GM21619 (cell line): ENCODE measurements around the gene BABAM2.
"Not testable (repeated sequence)": the region's sequence is repeated elsewhere in the genome, so short reads cannot be mapped to it uniquely, and the experiment has no call there.

ENCODE experiments used
- ATAC-seq: cut with Tn5 transposase; IDR thresholded peaks from one replicate; pipeline ENCODE4 v1.9.1; 2021; ENCODE audit not compliant: unreplicated experiment

The BABAM2 gene

DNA sequence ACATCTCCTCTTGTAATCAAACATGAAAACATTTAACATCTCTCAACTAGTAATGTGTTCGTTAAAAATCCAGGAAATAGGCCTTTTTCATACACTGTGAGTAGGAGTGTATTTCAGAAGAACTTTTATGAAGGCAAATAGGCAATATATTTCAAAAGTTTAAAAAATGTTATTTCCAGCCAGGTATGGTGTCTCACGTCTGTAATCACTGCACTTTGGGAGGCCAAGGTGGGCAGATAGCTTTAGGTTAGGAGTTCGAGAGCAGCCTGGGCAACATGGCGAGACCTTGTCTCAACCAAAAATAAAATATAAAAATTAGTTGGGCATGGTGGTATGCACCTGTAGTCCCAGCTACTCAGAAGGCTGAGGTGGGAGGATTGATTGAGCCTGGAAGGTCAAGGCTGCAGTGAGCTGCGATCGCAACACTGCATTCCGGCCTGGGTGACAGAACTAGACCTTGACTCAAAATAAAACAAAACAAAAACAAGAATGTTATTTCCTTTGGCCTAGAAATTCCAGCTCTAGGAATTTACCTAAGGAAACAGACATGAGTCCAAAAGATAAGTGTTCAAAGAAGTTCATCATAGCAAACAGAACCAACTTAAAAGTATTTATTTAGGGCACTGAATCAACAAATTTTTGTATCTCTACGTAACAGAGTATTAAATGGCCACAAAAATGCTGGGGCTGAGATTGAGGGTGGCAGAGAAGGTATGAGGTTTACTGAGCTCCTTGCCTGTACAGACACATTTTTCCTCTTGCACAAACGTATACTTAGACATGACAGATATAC lies 15.2 kb upstream of the BABAM2 start:
- no peak for ATAC-seq

DNA sequence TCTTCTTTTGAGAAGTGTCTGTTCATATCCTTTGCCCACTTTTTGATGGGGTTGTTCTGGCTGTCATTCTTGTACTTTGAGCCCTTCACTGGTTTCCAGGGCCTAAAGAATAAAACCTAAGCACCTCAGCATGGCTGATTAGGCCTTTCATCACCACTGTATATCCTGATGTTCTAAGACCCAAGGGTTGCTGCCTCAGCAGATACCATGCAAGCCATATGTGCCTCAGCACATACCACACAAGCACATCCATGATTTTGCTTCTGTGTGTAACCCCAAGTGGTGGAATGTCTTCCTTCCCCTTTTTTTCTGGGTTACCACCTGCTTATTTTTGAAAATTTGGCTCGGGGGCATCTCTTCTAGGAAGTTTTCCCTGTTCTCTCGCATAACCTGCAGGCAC lies 11.7 kb upstream of the BABAM2 start:
- ATAC-seq: no peak

DNA sequence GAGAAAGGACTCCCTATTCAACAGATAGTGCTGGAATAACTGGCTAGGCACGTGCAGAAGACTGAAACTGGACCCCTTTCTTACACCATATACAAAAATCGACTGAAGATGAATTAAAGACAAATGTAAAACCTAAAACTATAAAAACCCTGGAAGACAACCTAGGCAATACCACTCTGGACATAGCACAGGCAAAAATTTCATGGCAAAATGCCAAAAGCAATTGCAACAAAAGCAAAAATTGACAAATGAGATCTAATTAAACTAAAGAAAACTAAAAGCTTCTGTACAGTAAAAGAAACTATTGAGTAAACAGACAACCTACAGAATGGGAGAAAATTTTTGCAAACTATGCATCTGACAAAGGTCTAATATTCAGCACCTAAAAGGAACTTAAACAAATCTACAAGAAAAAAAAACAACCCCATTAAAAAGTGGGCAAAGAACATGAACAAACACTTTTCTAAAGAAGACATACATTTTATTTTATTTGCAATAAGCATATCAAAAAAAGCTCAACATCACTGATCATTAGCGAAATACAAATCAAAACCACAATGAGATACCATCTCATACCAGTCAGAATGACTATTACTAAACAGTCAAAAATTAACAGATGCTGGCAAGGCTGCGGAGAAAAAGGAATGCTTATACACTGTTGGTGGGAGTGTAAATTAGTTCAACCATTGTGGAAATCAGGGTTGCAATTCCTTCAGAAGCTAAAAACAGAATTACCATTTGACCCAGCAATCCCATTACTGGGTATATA lies 8.5 kb upstream of the BABAM2 start:
- ATAC-seq: not testable (repeated sequence)

DNA sequence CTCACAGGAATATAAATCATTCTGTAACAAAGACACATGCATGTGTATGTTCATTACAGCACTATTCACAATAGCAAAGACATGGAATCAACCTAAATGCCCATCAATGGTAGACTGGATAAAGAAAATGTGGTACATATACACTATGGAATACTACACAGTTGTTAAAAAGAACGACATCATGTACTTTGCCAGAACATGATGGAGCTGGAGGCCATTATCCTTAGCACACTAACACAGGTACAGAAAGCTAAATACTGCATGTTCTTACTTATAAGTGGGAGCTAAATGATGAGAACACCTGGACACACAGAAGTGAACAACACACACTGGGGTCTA lies 8.0 kb upstream of the BABAM2 start:
- ATAC-seq: not testable (repeated sequence)

DNA sequence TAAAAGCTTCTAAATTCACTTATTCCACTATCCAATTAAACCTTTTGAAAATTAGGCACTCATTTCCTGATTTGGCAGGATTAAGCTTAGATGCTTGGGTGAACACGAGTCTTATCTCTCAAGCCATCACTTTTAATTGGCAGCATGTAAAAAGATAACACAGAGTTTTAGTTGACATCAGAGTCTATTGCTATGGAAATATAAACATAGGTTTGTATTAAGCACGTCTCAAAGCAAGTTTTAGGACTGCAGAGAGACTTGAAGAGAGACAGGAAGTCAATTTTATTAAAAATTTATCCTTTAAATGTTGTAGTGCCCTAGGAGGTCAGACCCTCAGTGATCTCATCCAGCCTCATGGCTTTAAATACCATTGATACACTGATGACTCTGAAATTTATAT lies 5.9 kb upstream of the BABAM2 start:
- ATAC-seq: no peak

DNA sequence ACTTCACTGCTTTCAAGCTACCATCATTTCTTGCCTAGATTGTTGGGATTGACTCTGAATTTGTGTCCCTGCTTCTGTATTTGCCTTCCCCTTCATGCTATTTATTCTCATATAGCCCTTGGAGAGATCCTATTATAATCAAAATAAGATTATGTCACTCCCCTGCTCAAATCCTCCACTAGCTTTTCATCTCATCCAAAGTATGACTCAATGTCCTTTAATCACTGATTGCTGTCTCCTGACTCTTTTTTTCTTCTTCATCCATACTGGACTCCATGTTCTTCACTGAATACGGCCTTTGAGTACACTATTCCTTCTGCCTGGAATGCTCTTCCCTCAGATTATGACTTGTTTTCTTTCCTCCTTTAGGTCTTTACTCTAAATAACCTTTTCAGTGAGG lies 5.3 kb upstream of the BABAM2 start:
- ATAC-seq: no peak

DNA sequence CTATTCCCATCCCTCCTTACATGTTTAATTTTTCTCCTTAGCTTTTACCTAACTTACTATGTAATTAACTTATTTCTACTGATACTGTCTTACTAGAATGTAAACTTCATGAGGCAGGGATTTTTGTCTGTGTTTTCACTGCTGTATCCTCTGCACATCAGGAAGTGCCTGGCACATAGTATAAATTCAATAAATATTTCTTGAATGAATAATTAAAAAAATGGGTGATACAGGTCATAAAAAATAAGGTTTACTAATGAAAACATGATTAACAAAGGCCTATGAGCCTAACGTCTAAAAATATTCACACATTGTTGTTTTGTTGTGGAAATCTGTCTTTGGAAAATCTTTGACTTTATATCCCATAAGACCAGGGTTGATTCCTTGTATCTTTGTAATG lies 4.9 kb upstream of the BABAM2 start:
- no peak for ATAC-seq

DNA sequence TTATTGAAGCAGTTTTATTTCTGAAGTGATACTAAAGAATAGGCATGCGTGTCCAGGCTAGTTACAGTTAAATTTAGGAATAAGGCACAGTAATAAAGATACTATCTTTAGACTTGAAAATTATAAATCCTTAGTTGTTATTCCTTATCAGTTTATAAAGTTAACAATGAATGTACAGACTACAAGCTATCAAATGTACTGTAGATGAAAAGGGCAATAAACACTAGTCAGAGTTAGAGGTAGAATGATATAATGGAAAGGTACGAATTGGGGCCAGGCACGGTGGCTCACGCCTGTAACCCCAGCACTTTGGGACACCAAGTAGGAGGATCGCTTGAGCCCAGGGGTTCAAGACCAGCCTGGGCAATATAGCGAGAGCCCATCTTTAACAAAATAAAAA lies 4.2 kb upstream of the BABAM2 start:
- no peak for ATAC-seq

DNA sequence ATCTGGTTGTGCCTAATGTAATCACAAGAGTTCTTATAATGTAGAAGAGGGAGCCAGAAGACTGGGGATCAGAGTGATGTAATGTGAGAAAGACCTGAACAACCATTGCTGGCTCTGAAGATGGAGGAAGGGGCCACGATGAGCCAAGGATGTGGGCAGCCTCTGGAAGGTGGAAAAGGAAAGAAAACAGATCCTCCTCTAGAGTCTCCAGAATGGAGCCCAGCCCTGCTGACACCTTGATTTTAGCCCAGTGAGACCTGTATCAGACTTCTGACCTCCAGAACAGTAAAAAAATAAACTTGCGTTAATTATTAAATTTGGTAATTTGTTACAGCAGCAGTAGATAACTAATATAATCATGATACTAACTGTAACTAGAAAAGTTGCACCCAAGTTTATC lies 3.4 kb upstream of the BABAM2 start:
- no peak for ATAC-seq

DNA sequence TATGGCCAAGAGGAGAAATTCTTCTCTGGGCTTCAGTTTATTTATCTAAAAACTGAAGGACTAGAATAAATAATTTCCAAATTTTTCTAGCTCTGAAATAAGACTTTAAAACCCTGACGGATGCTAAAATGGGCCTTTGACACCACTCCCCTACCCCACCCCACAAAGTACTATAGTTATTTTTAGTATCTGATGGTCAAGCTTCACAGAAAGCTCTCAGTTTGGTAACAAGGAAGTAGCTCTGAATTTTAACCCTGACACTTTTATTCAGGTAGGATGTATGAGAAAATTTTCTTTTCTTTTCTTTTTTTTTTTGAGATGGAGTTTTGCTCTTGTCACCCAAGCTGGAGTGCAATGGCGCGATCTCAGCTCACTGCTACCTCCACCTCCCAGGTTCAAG lies 2.7 kb upstream of the BABAM2 start:
- ATAC-seq: no peak

DNA sequence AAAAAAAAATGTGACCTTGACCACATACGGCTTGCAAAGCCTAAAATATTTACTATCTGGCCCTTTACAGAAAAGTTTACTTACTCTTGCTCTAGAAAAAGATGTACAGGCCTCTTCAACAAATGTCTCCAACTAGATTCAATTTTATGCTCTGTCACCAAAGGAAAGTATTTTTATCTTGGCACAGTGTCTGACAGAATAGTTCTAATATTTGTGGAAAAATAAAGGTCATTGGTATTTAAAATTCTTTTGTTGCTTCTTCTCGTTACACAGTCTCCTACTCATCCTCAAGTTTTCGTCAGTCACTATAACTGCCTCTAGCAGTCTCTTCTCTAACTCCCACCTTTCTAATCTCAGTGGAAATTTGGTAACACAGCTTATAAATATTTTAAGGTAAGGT lies 1.7 kb upstream of the BABAM2 start:
- no peak for ATAC-seq

DNA sequence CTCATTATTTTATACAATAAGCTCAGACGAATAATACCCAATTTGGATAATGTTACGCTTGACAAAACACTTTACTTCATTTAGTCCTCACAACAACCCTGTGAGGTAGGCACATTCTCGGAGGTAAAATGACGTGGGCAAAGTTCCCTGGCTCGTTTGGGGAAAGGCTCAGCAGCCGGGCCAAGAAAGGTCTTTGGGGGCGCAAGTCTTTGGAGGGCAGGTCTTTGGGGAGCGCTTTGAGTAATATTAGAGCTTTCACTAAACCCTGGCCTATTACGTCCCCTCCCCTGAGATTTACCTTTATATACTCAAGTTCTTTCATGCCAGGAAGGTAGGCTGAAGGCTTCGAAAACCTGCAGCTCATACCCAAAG lies 769 bp upstream of the BABAM2 start:
- no peak for ATAC-seq

DNA sequence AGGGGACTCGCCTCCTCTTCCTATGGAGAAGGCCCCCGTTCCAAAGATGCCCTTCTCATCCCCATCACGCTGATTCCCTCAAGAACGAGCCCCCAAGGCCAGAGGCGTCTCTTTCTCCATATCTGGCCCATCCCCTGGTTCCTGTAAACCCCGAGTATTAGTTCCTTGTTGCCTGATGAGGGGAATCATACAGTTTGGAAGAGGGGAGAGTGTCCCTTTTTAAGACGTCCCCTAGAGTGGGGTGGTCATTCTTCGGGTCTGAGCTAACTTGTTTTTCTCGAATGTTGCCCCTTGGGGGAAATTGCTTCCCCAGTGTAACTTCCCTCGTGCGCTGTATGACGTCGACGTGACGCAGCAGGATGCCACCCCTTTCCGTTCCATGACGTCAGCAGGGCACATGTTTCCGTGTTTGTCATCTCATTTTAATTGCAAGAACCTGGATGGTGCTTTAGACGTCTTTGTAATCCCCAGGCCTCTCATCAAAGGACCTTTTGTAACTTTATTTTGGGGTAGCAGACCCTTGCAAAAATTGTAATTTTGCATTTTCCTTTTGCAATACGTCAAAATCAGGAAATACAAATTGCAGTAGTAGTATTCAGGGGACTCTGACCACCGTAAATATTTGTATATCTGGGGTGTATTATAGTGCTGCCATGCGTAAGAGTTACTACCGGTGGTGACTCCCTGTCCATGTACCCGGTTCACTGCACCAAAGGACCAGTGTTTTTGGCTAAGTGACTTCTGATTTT lies 569 bp downstream of the BABAM2 start:
- no peak for ATAC-seq

DNA sequence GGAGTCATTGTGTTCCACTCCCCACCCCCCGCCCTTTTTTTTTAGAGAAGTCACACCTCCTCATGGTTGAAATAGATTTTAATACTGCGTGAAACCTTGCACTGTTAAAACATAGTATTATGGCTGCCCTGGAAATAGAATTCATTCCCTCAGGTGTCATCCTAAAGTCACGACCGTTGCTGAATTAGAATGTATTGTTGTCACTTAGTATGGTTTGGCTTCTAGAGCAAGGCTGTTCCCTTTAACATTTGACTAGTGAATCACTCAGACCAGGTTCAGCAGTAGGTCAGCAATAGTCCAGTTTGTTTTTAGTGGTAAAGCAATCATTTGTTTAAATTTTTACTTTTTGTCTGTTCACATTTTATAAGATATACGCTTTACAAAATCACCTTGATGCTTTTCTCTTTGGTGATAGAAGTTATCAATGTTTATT lies 1.2 kb downstream of the BABAM2 start:
- no peak for ATAC-seq

DNA sequence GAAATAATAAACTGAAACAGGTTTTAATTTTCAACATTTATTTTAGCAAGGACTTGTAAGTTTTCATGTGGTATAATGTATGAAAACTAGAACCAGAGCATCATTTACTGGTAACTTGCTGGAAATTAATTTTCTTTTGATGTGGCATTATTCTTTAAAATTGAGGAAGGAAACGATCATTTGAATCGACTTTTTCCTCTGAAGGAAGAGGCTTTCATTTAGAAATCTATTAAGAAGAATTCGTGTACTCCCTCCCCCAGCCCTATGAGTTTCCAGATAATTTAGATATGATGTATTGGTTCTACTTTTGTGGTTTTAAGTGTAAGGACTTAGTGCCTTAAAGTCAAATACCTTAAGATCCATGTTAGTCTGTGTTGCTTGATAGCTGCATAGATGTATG lies 2.5 kb downstream of the BABAM2 start:
- ATAC-seq: no peak

DNA sequence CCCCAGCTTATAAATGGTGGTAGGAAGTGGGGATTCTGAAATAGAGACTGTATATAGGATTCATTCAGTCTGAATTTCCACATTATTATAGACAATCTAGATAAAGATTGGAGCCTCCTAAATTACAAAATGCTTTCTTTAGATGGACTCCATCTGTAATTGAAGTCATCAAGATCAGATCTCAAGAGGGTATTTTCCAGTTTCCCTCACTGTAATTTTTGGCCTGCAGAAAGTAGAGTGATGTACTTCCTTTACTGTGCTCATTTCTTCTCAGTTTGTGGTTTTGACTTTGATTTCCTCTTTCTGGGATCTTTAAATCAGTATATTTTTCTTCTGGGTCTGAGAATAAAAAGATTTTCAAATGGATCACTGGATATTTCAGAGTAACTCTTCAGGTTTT lies 7.2 kb downstream of the BABAM2 start:
- ATAC-seq: no peak

DNA sequence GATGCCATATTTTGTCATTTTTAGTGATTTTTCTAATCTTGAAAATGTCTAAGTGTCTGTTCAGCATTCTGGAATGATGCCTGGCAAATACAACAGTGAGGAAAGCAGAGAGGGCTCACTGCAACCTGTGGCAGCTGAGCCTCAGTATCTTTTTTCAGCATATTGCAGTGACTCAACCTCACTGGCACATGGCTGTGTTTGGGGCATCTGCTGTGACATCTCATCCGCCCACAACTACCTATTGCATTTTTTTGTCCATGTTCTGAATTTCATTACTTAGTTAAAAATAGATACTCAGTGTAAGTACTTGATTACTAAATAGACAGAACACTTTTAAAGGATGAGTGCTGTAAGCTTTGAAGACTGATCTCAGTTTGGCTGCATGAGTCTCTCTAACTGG lies 10.7 kb downstream of the BABAM2 start:
- ATAC-seq: no peak

DNA sequence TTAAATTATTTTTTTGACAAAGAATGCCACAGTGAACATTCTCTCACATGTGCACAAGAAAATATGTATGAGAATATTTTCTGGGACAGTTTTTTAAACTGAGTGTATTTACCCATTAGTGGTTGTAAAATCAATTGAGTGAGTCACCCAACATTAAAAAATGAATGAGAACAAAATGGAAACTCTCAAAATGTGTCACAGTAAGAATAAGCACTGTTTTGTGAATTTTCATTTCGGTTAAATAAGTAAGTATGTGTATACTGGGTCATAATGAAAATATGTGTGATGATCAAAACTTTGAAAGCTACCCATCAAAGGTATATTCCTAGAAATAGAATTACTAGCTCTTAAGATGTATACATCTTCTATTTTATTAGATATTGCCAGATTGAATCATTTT lies 11.6 kb downstream of the BABAM2 start:
- ATAC-seq: no peak

DNA sequence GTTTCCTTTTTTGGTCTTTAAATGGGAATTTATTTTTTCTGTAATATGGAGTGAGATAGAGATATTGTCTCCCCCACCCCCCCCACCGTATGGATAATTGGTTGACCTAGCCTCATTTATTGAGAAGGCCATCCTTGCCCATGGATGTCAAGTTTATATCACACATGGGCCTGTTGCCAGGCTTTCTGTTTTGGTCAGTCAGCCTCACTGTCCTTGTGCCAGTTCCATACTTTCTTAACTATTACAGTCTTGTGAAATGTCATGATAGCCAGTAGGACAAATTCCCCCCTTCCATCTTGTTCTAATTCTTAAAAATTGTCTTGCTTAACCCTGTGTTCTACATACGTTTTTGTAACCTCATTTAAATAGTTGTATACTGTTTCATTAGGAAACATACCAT lies 12.5 kb downstream of the BABAM2 start:
- no peak for ATAC-seq

DNA sequence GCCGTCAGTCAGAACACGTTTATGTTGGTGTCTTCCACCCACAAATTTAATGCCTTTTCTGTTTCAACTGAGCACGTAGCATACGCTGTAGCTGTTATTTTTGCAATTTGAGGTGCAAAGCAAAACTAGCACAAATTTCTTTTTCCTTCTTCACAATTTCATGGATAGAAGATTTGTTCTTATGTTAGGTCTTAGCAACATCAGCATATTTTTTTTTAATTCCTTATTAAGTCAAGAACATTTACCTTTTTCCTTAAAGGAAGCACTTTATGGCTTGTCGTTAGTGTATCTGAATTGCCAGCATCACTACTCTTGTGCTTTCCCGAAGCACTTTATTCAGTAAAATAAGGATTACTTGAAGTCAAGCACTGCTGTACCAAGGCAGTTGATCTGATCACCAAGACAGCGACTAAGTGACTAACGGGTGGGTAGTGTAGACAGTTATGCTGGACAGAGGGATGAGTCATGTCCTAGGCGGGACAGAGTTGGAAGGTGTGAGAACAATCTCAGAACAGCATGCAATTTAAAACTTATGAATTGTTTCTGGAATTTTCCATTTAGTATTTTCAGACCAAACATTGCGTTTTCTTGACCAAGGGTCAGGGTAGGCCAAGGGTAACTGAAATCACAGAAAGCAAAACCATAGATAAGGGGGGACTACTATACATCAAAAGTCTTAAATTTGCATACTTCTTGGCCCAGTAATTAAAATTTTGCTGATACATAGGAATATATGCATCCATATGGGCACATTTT lies 13.3 kb downstream of the BABAM2 start:
- ATAC-seq: no peak

DNA sequence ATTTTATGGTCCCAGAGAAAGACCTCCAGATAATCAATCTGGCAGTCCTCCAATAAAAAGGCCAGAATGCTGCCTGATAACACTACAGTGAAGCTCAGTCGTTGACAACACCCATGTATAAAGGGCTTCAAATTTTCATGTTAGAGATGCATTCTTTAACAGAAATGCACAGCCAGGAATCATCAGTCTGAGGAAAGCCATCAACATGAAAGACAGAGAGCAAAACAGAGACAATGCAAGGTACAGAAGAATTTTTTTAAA lies 13.8 kb downstream of the BABAM2 start:
- no peak for ATAC-seq

DNA sequence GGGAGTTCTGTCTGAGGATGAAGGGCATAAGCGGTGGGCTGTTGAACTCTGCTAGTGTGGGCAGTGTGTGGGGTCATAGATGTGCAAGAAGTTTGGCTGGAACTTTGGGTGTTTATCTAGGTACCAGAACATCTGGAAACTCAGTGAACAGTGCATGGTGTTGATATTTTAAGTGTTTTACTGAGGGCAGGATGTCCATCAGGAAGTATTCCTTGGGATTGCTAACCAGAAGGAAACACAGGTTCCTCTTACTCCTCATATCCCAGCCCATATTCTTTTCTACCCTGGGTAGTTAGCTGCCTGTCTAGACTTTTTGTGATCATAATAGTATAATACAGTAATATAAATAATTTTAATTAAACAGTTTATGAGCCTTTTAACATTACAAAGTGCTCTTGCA lies 15.5 kb downstream of the BABAM2 start:
- ATAC-seq: no peak
